ENCODE results near the gene DISC1.

GRCh38 chr1:231603598-231604275 is 22.9 kb upstream of the DISC1 start:
- peak; percentile 70 to 83 (median 78) for TF ChIP-seq CTCF (IDR thresholded peaks at IDR 0.05)
- no peak for TF ChIP-seq POLR2A (IDR thresholded peaks at IDR 0.05)
